ENCODE data around the gene ZBTB22.

DNA sequence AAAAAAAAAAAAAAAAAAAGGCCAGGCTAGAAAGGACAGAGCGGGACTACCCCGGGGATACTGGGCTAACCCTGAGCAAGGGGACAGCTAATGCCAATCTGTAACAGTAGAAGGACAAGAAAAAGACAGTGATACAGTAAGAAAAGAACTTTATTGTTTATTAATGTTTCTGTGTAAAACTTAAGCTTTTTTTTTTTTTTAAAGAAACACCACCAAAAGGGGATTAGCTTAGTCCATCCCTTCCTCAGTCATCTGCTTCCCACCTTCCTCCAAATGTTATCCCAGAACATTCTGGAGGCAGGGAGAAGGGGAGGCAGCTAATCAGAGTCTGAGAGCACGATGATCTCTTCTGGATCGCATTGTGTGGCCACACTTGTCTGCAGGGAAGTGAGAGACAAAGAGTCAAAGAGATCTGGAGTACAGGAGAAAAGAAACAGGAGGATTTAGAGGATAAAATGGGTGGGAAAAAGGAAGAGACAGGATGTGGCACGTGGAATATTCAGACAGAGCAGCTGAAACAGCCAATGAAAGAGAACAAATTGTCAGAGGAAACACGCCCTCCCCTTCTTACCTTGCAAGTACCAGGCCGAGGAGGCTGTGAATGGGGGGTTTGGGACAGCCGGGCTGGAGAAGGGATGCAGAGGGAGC lies 1.0 kb upstream of the ZBTB22 start:
- TF ChIP-seq, protein P1, sequence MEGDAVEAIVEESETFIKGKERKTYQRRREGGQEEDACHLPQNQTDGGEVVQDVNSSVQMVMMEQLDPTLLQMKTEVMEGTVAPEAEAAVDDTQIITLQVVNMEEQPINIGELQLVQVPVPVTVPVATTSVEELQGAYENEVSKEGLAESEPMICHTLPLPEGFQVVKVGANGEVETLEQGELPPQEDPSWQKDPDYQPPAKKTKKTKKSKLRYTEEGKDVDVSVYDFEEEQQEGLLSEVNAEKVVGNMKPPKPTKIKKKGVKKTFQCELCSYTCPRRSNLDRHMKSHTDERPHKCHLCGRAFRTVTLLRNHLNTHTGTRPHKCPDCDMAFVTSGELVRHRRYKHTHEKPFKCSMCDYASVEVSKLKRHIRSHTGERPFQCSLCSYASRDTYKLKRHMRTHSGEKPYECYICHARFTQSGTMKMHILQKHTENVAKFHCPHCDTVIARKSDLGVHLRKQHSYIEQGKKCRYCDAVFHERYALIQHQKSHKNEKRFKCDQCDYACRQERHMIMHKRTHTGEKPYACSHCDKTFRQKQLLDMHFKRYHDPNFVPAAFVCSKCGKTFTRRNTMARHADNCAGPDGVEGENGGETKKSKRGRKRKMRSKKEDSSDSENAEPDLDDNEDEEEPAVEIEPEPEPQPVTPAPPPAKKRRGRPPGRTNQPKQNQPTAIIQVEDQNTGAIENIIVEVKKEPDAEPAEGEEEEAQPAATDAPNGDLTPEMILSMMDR (IDR thresholded peaks at IDR 0.05), result no peak
- no peak for TF ChIP-seq ZFX (IDR thresholded peaks at IDR 0.05; ENCODE audit: borderline replicate concordance)

All from 22Rv1 (cell line).